Hematopoietic multipotent progenitor cell treated with erythropoietin and hydrocortisone succinate and interleukin-3 and kit ligand, for 8 days (in vitro differentiated cells): ENCODE measurements around the gene UBE2E1.
"Not testable (repeated sequence)": the region's sequence is repeated elsewhere in the genome, so short reads cannot be mapped to it uniquely, and the experiment has no call there.

ENCODE experiments used
- DNase-seq: peaks from one replicate; pipeline ENCODE4 v3.0.0-alpha.2; 2015

Gene UBE2E1

DNA sequence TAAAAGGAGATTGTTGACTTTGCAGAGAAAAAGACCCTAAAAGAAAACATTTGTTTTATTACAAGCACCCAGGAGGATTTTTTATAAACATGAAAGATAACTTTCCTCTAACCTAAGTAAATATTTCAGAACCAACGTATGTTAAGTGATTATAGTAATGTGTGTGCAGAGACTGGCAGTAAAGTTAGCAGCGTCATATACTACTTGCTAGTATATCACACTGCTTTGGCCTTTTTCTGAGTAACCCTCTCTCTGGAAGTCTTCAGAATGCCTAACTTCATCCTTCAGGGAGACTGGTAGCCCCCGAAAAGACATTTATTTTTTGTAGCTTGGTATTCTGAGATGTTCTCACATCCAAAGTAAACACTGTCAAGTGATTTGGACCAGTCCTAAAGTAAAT is 17.9 kb downstream of the UBE2E1 start:
- DNase-seq = no peak

DNA sequence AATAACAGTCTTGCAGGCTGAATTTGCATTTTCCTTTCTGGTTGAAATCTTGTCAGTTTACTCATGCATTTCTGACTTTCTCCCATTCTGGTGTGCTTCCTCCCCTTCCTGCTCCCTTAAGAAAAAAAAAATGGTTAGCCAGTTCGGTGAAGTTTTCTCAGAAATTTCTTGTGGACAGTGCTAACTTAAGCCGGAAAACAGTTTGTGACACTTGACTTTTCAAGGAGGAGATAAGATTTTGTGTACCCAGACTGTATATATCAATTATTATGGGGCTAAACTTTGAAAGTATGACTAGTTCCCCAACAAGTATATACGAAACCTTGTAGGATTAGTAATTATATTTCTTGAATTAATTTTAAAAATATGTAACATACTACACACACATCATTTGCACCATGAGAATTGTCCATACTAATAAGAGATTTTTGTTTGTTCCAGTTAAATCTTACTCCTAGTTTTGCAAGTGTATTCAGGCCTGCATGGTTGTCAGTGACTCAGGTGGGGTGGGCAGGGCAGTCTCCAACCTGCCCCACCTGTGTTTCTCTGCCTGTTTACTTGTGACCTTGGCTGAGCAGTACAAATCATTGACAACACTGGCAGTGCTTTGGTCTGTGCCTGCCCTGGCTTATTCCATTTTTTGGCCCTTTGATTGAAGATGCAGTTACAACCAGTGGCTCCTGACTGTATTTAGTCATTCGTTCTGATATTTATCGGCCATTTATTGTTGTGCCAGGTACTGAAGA is 19.1 kb downstream of the UBE2E1 start:
- no peak for DNase-seq

DNA sequence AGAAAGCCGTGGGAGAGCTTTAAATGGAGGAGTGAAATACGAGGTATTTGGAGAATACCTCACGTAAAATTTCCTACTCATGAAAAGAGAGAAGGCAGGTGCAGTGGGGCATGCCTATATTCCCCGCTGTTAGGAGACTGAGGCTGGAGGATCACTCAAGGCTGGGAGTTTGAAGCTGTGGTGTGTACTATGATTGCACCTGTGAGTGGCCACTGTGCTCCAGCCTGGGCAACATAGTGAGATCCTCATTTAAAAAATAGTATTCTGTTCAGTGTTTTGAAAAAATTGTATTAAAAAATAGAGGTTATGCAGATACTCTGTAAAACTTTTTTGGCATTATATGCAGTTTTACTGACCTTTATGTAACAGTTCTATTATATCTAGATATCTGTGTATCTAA is 20.0 kb downstream of the UBE2E1 start:
- DNase-seq = no peak

DNA sequence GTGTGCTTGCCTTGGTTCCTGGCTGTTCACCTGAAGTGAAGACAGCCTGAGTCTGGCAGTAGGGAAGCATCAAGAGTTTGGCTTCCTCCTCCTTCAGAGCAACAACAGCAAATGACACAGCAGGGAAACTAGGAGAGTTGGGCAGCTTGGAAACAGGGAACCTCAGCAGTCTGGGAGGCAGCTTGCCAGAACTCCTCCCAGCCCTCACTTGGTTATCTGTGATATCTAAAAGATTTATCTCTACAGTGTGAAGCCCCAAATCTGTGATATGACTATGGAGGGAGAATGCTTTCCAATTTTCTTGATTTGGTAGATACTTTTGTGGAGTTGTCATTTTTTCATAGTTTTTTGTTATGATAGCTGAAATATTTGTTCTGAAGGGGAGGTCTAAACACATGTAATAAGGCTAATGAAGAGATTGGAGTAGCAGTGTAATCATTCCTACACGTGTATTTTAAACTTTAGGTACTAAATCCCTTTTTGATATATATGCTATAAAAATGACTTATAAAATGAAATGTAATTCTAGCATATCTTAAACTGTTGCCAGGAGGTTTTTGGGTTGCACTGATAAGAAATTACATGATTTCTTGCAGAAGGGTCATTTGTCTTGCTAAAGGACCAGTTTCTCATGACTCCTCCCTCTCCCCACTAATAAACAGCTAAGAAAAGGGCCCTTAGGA is 20.8 kb downstream of the UBE2E1 start:
- no peak for DNase-seq

DNA sequence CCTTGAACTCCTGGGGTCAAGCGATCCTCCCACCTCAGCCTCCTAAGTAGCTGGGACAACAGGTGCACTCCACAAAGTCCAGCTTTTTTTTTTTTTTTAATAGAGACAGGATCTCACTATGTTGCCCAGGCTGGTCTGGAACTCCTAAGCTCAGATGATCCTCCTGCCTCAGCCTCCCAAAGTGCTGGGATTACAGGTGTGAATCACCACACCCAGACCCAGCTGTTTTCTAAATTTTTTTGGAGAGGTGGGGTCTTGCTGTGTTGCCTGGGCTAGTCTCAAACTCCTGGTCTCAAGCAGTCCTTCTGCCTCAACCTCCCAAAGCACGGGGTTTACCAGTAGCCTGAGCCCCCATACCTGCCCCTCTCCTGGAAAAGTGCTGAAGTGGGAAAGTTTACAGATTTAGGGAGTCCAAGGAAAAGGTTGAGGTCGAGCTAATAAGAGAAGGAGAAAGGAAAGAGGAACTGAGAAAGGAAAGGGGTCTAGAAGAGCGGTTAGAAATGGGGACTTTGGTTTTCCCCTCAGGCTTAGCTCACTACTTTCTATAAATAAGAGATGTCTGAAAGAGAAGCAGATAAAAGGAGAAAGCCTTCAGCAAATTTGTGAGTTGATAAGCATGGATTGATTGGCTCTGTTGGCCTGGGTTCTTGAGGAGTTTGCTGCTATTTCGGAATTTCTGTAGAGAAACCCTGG is 23.6 kb downstream of the UBE2E1 start:
- DNase-seq = no peak

DNA sequence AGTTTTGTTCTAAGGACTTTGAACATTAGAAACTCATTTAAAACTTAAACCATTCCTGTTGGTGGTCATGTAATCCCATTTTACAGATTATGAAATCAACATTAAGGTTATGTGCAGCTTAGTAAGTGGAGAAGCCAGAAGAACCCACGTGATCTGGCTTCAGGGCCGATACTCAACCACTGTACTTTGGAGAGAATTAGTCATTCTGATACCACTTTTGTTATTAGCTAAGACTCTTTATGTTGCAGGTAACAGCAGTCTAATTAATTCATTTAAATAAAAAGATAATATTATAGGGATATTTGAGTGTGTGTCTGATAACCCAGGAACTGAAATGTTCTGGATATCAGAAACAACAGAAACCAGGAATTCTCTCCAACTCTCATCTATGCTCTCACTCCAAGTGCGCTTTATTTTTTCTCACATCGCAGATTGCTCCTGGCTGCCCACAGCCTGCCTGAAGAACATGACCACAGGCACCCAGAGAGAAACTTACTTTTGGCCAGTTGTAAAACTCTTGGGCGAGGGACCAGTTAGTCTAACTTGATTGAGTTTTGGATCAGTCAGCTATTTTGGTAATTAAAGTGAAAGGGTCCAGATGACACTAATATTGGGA is 25.2 kb downstream of the UBE2E1 start:
- no peak for DNase-seq

DNA sequence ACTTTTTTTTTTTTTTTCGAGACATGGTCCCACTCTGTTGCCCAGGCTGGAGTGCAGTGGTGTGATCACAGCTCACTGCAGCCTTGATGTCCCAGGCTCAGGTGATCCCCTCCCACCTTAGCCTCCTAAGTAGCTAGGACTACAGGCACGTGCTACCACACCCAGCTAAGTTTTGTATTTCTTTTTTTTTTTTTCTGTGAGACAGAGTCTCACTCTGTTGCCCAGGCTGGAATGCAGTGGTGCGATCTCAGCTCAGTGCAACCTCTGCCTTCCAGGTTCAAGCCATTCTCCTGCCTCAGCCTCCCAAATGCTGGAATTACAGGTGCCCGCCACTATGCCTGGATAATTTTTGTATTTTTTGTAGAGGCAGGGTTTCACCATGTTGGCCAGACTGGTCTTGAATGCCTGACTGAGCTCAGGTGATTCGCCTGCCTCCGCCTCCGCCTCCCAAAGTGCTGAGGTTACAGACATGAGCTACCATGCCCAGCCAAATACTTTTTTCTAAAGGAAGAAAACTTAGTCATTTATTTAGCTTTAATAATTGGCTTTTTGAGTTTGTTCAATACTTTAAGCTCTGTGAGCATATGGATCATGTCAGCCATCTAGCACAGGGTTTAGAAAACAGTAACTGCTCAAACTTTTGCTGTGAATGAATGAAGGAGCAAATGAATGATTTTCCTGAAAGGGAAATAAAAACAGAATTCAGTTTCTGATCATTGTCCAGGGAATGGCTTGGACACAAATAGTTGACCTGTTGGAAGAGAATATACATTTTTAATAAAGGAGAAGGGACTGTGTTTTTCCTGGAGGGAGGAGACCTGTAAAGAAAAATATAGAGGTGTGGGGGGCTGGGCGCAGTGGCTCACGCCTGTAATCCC is 26.0 kb downstream of the UBE2E1 start:
- DNase-seq = no peak

DNA sequence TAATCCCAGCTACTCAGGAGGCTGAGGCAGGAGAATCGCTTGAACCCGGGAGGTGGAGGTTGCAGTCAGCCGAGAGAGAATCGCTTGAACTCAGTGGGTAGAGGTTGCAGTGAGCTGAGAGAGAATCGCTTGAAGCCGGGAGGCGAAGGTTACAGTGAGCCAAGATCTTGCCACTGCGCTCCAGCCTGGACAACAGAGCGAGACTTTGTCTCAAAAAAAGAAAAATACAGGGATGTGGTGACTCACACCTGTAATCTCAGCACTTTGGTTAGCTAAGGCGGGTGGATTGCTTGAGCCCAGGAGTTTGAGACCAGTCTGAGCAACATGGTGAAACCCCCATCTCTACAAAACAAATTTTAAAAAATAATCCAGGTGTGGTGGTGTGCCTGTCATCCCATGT is 26.8 kb downstream of the UBE2E1 start:
- no peak for DNase-seq

DNA sequence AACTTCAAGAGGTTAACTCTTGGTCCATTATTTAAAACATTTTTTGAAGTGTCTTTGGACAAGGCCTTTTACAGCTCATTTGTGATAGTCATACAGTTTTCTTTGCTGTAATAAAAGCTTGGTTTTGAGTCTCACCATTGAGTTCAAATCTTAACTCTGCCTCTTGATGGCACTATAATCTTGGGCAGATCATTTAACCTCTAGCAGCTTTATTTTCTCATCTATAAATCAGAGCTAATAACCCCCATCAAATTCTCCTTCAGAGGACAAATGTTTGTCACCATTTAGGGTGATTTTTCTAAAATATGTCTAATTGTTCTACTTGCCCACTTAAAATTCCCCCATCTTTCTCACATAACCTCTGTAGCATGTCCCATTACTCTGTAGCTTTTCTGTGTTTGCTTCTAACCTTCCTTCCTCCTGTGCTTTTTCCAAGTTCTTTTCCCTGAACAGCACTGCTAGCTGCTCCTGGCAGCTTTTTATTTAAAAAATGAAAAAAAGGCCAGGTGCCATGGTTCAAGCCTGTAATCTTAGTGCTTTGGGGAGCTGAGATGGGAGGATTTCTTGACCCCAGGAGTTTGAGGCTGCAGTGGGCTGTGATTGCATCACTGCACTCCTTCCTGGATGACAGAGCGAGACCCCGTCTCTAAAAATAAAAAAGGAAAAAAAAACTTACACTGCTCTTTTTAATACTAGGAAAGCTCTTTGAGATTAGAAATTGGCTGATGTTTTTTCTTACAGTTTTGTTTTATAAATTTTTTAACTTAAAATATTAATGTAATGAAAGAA is 28.5 kb downstream of the UBE2E1 start:
- DNase-seq = no peak

DNA sequence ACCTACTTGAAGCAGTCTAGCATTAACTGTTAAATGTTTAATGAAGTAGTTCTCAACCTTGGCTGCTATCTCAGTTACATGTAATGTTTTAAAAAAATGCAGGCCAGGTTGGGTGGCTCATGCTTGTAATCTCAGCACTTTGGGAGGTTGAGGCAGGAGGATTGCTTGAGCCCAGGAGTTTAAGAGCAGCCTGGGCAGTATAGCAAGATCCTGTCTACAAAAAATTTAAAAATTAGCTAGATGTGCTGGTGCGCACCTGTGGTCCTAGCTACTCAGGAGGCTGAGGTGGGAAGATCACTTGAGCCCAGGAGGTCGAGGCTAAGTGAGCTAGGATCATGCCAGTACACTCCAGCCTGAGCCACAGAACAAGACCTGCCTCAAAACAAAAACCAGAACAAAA is 29.3 kb downstream of the UBE2E1 start:
- DNase-seq = no peak

DNA sequence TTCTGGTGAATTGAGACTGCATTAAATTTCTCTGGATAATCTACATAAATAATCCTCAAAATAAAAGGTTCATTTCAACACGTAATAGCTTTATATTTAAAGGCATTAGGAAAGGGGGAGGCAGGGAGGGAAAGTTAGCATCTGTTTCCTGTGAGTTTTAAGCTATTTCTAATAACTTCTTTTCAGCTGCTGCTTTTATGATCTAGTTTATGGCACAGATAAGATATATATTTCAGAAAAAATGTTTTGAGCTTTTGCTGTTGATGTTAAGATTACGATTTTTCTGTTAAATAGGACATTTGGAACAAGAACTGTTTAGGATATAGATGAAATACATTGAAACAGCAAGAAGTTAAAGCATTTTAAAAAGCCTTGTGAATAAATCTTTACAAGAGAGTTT is 30.0 kb downstream of the UBE2E1 start:
- DNase-seq = no peak

DNA sequence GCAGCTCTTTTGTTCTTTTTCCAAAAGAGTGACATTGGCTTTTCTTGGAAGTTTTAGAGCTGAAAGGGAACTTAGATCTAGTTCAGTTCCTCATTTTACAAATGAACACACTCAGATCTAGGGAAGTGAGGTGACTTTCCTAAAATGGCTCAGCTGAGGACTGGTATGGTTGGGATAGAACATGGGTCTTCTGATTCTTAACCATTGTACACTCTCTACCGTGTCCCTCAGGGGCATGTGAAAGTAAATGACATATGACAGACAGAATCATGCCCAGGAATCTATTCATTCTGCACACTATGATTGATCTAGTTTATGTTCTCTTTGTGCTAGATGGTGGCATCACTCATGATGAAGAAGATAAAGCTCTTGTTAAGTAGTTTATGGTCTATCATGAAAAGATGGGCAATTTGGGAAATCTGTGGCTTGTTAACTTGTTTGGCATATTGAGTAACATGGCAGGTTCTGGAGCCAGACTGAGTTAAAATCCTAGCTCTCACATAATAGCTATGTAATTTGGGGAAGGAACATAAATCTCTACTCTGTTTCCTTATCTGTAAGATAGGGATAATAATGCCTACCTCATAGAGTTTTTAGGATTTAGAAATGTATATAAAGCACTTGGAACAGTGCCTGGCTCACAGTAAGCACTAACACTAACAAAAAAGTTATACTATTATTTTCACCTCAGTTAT is 30.9 kb downstream of the UBE2E1 start:
- no peak for DNase-seq

DNA sequence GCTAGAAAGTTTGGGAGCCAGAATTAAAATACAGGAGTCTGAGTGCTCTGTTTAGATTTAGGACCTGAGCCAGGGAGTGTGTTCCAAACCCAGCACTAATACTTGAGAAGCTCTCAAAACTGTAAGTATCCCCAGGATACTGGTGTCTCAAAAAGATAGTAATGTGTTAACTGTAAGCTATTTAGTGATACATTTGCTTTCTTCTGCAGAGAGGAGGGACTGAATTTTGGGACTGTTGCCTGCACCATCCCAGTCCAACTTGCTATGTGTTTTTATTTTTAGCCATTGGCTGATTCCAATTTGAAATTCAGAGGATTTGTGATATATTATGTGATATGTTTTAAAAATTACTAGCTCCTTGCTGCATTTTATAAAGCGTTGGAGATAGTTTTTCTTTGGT is 31.5 kb downstream of the UBE2E1 start:
- DNase-seq = no peak

DNA sequence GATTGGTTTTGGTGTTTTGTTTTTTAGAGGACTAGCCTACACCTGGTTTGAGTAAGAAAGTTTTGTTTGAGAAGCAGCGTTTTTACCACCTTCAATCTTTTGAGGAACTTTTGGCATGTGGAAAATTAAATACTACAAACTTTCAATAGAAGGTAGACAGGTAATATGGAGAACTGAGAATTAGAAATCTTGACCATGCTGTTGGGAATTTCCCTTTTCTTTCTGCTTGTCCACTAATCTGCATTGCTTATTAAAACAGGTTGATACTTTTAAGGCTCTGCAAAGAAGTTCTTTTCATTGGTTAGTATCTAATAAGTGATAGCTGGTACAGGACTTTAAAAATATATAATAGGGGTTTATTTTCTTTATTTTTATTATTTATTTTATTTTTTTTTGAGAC is 31.9 kb downstream of the UBE2E1 start:
- no peak for DNase-seq

DNA sequence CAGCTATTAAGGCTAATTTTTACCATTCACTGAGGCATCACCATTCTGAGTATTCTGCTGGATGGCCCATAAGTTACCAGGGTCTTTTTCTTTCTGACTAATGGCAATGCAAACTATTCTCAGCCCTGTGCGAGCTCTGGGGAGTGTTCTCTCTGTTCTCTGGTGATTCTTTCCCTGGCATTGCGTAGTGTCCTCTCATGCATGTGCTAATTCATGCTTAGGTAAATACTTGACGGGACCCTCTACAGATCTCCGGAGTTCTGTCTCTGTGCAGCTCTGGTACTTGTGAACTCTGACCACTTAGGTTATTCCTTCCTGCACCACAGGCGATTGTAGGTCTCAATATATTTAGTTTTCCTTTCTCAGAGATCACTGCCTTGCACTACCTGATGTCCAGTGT is 34.8 kb downstream of the UBE2E1 start:
- no peak for DNase-seq

DNA sequence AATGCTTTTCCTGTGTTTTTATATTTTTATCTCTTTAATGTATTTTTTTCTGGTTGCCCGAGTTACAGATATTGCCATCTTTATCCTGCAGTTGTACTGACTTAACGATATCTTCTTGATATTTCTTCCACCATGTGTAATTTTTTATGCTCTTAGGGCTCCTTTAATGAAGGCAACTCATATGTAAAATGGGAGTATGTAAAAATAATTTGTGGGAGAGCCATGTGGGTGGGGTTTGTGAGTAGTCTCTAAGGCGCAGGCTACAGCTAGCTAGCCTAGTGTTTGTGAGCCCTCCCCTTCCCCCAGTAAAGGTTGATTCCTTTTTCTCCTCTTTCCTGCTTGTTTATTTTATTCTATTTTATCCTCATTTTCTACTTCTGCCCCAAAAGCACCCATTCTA is 38.1 kb downstream of the UBE2E1 start:
- no peak for DNase-seq

DNA sequence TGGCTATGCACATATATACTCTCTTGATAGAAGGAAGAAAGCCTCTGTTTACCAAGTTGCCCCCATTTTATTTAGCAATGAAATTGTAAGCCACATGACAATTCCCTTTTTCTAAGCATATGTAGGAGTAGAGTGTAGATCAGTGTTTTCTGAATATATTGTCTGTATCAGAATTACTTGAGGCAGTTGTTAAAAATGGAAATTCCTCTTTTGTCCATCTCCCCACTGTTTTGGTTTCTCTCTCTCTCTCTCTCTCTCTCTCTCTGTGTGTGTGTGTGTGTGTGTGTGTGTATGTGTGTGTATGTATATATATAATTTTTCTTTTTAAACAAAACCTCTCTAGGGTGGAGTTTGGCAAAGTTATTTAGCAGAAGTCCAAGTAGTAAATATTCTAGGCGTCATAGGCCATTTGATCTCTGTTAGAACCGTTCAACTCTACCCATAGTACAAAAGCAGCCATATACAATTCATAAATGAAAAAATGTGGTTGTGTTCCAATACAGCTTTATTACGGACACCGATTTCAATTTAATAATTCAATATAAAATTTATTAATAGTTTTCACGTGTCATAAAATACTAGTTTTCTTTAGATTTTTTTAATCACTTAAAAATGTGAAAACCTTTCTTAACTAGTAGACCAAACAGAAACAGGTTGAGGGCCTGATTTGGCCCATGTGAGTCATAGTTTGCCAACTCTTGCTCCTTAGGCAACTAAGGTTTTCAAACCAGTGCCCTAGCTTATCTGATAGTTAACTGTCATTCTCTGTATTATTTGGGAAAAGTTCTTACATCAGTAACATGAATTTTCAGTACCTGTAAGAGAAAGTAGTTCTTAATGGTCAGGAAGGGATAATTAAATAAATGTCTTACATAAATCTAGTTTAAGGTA is 39.8 kb downstream of the UBE2E1 start:
- no peak for DNase-seq

DNA sequence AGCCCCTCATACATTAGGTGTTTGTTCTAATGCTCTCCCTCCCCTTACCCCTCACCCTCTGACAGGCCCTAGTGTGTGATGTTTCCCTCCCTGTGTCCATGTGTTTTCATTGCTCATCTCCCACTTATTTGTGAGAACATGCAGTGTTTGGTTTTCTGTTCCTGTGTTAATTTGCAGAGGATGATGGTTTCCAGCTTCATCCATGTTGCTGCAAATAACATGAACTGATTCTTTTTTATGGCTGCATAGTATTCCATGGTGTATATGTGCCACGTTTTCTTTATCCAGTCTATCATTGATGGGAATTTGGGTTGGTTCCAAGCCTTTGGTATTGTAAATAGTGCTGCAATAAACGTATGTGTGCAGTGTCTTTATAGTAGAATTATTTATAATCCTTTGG is 43.7 kb downstream of the UBE2E1 start:
- not testable (repeated sequence) for DNase-seq

DNA sequence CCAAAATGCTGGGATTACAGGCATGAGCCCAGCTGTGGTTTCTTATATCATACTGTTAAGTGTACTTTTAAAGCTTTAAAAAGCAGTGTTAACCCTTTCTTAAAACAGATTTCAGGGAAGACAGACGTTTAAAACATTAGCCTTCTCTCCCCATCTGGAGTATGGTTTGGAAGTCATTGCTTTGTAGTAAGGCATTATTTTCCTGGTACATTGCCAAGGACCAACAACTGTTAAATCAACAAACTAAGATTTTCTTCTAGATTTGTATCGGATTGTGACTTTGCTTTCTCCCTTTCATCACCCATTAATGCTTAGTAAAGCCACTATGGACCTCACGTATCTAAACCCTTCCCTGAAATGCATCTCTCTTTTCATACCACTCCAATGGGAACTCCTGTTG is 50.5 kb downstream of the UBE2E1 start:
- no peak for DNase-seq
